Aorta (tissue), 5 donors: ENCODE results near the gene REP15. TPM values are rescaled to one million over a fixed set of nuclear protein-coding genes. Genes with fewer than 3 reads are reported as not detected.

Experiments used
- ATAC-seq: fragments of 200-7000 bp; cut with Tn5 transposase; one replicate; pipeline ENCODE4 v1.9.1; 2022; ENCODE audit warnings: moderate library complexity; ENCODE audit not compliant: low FRiP score
- DNase-seq, 2 donors: peaks; one replicate each; pipeline ENCODE4 v3.0.0-alpha.2; 2020
- H3K27ac ChIP-seq, 2 donors: one replicate each; pipeline ENCODE4 v1.5.1; 2013; ENCODE audit warnings: low read length in 2 of 2, mild to moderate bottlenecking in 2 of 2, moderate library complexity in 2 of 2, control low read depth in 1 of 2, inconsistent platforms in 1 of 2, low read depth in 1 of 2
- H3K27me3 ChIP-seq, 2 donors: one replicate each; pipeline ENCODE4 v1.6.1; 2013; ENCODE audit warnings: control low read depth in 1 of 2, low read length in 1 of 2, mild to moderate bottlenecking in 1 of 2, moderate library complexity in 1 of 2; ENCODE audit not compliant: insufficient read depth in 2 of 2, control insufficient read depth in 1 of 2
- H3K36me3 ChIP-seq, 2 donors: one replicate each; pipeline ENCODE4 v1.6.1; 2013; ENCODE audit warnings: control low read depth in 1 of 2, low read length in 1 of 2, mild to moderate bottlenecking in 1 of 2; ENCODE audit not compliant: insufficient read depth in 2 of 2, control insufficient read depth in 1 of 2
- H3K4me1 ChIP-seq, 2 donors: one replicate each; pipeline ENCODE4 v1.6.1; 2013; ENCODE audit warnings: low read length in 2 of 2, control low read depth in 1 of 2, mild to moderate bottlenecking in 1 of 2, moderate library complexity in 1 of 2; ENCODE audit not compliant: insufficient read depth in 2 of 2, control insufficient read depth in 1 of 2
- H3K4me3 ChIP-seq, 2 donors: one replicate each; pipeline ENCODE4 v1.5.1; 2013; ENCODE audit warnings: low read length in 2 of 2, control low read depth in 1 of 2, mild to moderate bottlenecking in 1 of 2
- H3K9me3 ChIP-seq: one replicate; pipeline ENCODE4 v1.6.1; 2013; ENCODE audit warnings: mild to moderate bottlenecking, low read length; ENCODE audit not compliant: control insufficient read depth
- WGBS, 2 donors: extraction: QIAGEN DNeasy Blood & Tissue Kit; methylation state at CpG; one replicate each; pipeline ENCODE4 v1.1.7; 2013; 5-methylcytosine and 5-hydroxymethylcytosine counted together
- intact Hi-C, 2 donors: fragments of 100-400 bp; cut with DNase I; formaldehyde crosslinking; loops; one replicate each; pipeline versions ENCODE4 v1.14.2 to v1.15.0; 2022
- polyA plus RNA-seq, 2 donors: library from polyadenylated mRNA; stranded (reverse); fragments of 200-250 nt; gene quantifications; one replicate each; pipeline ENCODE4 v1.2.3, GENCODE V29; 2013
- total RNA-seq, 2 donors: library from RNA; stranded (reverse); fragmentation: NEBNext Ultra II Directional; extraction: Animal tissue kit (Norgen Biotek cat#: 25700); gene quantifications; one replicate each; pipeline ENCODE4 v1.2.1, GENCODE V29; 2021
- donor health status: healthy with polysubstance abuse.
- donor health status: Bipolar disorder and iron deficiency.
- donor health status: DM: no; HTN: no; CAD: no.
- donor health status: DM: no; HTN: no; CAD: no.
- donor health status: DM: yes; HTN: yes; CAD: no.

Gene REP15
- total and polyA plus RNA-seq, 4 donors, result 0.87 to 14.9 (median 5.5) TPM

GRCh38 chr12:27707216-27707615 lies 11.0 kb downstream of the REP15 start:
- 39 to 44% methylated on average over 2 of the region's 2 CpGs for WGBS, 2 donors

GRCh38 chr12:27709212-27709931 lies 13.1 kb downstream of the REP15 start:
- Histone ChIP-seq H3K9me3 (no peaks in the 10 kb centered on the region), H3K36me3 (no peaks in the 10 kb centered on the region), H3K27ac (peak overlapping the region in 1 of 2 donors; percentile 36), H3K4me3 (no peak overlapping the region), H3K27me3 (no peaks in the 10 kb centered on the region), H3K4me1 (no peaks in the 10 kb centered on the region)
- WGBS, 2 donors, result 61 to 81% methylated on average over 12 of the region's 12 CpGs
- DNase-seq (no peak), ATAC-seq (no peak)
- intact Hi-C loops, result loop anchor here in 1 of 2 donors (5.0 kb wide), 1 partner anchor 377 kb away; the partner anchor contains the start of gene BMAL2

More at GRCh38 chr12:27707216-27707615, 11.0 kb downstream of the REP15 start:
- H3K27ac ChIP-seq, result no peak overlapping the region
- intact Hi-C loops, result loop anchor here in 1 of 2 donors (5.0 kb wide), 1 partner anchor 375 kb away; the partner anchor contains the start of gene BMAL2
- DNase-seq (no peak), ATAC-seq (no peak)
- H3K9me3 ChIP-seq, result no peaks in the 10 kb centered on the region
- H3K4me3 ChIP-seq, result no peak overlapping the region
- H3K27me3 ChIP-seq, result no peaks in the 10 kb centered on the region
- H3K4me1 ChIP-seq, result no peaks in the 10 kb centered on the region
- no peaks in the 10 kb centered on the region for H3K36me3 ChIP-seq

GRCh38 chr12:27709932-27710591 lies 13.8 kb downstream of the REP15 start:
- Histone ChIP-seq H3K4me3 (peak overlapping the region; percentile 55 to 62), H3K4me1 (no peaks in the 10 kb centered on the region), H3K36me3 (no peaks in the 10 kb centered on the region), H3K9me3 (no peaks in the 10 kb centered on the region), H3K27me3 (no peaks in the 10 kb centered on the region), H3K27ac (peak overlapping the region; percentile 36 to 83)
- intact Hi-C loops, result loop anchor here in 1 of 2 donors (5.0 kb wide), 1 partner anchor 378 kb away; the partner anchor contains the start of gene BMAL2
- 2 to 8% methylated on average over 24 of the region's 24 CpGs for WGBS, 2 donors
- DNase-seq (peak in 1 of 2 donors; percentile 50), ATAC-seq (peak; percentile 75)

GRCh38 chr12:27710592-27711316 lies 14.5 kb downstream of the REP15 start, which contains the start of gene MRPS35:
TSS of gene MRPS35 (plus strand) at chr12:27710832. CDS start at chr12:27710844, 12 bp downstream.
- Histone ChIP-seq H3K27me3 (no peaks in the 10 kb centered on the region), H3K27ac (peak within 1 kb of the TSS; percentile 36 to 83), H3K36me3 (no peaks in the 10 kb centered on the region), H3K4me3 (peak within 1 kb of the TSS; percentile 59 to 62), H3K4me1 (no peaks in the 10 kb centered on the region), H3K9me3 (no peaks in the 10 kb centered on the region)
- peak; percentile 96 to 97 for DNase-seq
- intact Hi-C loops, result no loop called here
- WGBS, 2 donors, result 1% methylated on average over 46 of the region's 46 CpGs
- peak; percentile 99 for ATAC-seq

GRCh38 chr12:27711317-27711682 lies 15.1 kb downstream of the REP15 start:
- WGBS, 2 donors, result 2 to 3% methylated on average over 11 of the region's 11 CpGs
- H3K36me3 ChIP-seq, result no peaks in the 10 kb centered on the region
- no peak overlapping the region for H3K27ac ChIP-seq
- ATAC-seq (no peak), DNase-seq (no peak)
- intact Hi-C loops, result no loop called here
- H3K4me3 ChIP-seq, result peak overlapping the region; percentile 58 to 59
- no peaks in the 10 kb centered on the region for H3K9me3 ChIP-seq
- no peaks in the 10 kb centered on the region for H3K27me3 ChIP-seq
- H3K4me1 ChIP-seq, result no peaks in the 10 kb centered on the region

GRCh38 chr12:27711967-27712366 lies 15.7 kb downstream of the REP15 start:
- H3K4me3 ChIP-seq, result peak overlapping the region in 1 of 2 donors; percentile 59
- no peaks in the 10 kb centered on the region for H3K36me3 ChIP-seq
- intact Hi-C loops, result no loop called here
- H3K4me1 ChIP-seq, result no peaks in the 10 kb centered on the region
- WGBS, 2 donors, result 52 to 64% methylated on average over 2 of the region's 2 CpGs
- no peaks in the 10 kb centered on the region for H3K27me3 ChIP-seq
- DNase-seq (no peak), ATAC-seq (no peak)
- no peak overlapping the region for H3K27ac ChIP-seq
- H3K9me3 ChIP-seq, result no peaks in the 10 kb centered on the region

GRCh38 chr12:27723212-27723611 lies 27.0 kb downstream of the REP15 start:
- H3K27me3 ChIP-seq, result no peaks in the 10 kb centered on the region
- H3K9me3 ChIP-seq, result no peaks in the 10 kb centered on the region
- 79 to 80% methylated on average over 1 of the region's 1 CpG for WGBS, 2 donors
- H3K27ac ChIP-seq, result no peak overlapping the region
- intact Hi-C loops, result no loop called here
- no peaks in the 10 kb centered on the region for H3K4me1 ChIP-seq
- H3K4me3 ChIP-seq, result no peak overlapping the region
- H3K36me3 ChIP-seq, result peaks cover 4% of the 10 kb centered on the region in 2 donors
- ATAC-seq (no peak), DNase-seq (no peak)

GRCh38 chr12:27730097-27730588 lies 33.9 kb downstream of the REP15 start:
- Histone ChIP-seq H3K4me3 (no peak overlapping the region), H3K4me1 (no peaks in the 10 kb centered on the region), H3K9me3 (no peaks in the 10 kb centered on the region), H3K27ac (no peak overlapping the region), H3K27me3 (no peaks in the 10 kb centered on the region), H3K36me3 (peaks cover 0 to 4% of the 10 kb centered on the region in 2 donors)
- DNase-seq, result no peak
- intact Hi-C loops, result no loop called here
- no peak for ATAC-seq
- WGBS, 2 donors, result 83 to 86% methylated on average over 4 of the region's 4 CpGs
